ENCODE data around the gene NLGN1. TPM values are rescaled to one million over a fixed set of nuclear protein-coding genes. Genes with fewer than 3 reads are reported as not detected.

NLGN1 gene
- total RNA-seq, 1 experiment from 2014 or later = not detected

DNA sequence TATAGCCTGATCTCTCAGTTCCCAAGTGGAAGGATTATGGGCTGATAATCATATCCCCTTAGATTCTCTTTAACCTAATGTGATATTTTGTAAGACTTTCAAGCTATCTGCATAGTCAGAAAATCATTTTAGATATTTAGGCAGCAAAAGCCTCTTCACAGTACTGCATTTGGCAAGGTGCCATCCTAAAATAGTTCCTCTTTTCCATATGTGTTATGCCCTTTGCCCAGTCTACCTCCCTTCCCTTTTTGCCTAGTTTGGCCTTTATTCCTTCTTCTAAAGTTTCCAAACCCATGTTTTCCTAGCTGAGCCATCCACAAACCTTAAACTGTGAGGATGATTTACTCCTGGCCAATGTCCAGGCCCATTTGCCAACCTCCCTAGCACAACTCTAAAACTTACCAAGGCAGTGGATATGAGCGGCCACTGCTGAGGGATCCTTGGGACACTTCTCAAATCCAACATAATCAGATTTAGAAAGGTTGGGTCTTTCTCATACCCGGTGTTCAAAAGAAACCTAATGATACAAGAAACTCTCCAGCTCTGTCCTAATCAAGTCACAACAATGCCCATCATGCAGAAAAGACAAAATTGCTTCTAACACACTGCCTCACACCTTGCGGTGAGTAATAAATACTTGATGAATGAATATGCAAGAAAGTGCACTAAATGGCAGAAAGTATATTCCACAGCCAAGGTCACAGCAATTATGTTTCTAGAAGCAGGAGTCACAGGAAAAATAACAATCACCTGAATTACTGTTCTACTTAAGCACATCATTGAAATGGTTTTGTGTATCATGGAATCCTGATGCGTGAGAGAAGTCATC, 493.9 kb downstream of the NLGN1 start:
- CTCF ChIA-PET = interaction anchor here (0.7 kb wide), 1 partner anchor 35 kb away, joined by 3 read pairs; no protein-coding TSS in a partner anchor
- no peaks in the 10 kb centered on the region for H3K9me3 Mint-ChIP-seq (ENCODE audit: unreplicated experiment)
- H3K27me3 Mint-ChIP-seq (ENCODE audit: insufficient read depth, unreplicated experiment) = no peaks in the 10 kb centered on the region
- BruUV-seq (replicated peaks) = no TSS peak
- no peak overlapping the region for H3K27ac Mint-ChIP-seq (ENCODE audit: low read depth, unreplicated experiment)
- POLR2A ChIA-PET = no interaction called here
- intact Hi-C loops (cut with micrococcal nuclease) = no loop called here
- TF ChIP-seq, protein P1, sequence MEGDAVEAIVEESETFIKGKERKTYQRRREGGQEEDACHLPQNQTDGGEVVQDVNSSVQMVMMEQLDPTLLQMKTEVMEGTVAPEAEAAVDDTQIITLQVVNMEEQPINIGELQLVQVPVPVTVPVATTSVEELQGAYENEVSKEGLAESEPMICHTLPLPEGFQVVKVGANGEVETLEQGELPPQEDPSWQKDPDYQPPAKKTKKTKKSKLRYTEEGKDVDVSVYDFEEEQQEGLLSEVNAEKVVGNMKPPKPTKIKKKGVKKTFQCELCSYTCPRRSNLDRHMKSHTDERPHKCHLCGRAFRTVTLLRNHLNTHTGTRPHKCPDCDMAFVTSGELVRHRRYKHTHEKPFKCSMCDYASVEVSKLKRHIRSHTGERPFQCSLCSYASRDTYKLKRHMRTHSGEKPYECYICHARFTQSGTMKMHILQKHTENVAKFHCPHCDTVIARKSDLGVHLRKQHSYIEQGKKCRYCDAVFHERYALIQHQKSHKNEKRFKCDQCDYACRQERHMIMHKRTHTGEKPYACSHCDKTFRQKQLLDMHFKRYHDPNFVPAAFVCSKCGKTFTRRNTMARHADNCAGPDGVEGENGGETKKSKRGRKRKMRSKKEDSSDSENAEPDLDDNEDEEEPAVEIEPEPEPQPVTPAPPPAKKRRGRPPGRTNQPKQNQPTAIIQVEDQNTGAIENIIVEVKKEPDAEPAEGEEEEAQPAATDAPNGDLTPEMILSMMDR (IDR thresholded peaks at IDR 0.05; ENCODE audit: unreplicated experiment) = no peak
- H3K36me3 Mint-ChIP-seq (ENCODE audit: insufficient read depth, unreplicated experiment) = no peaks in the 10 kb centered on the region
- H3K4me1 Mint-ChIP-seq (ENCODE audit: insufficient read depth, unreplicated experiment) = peaks cover 5% of the 10 kb centered on the region
- DNase-seq (ENCODE audit: unreplicated experiment) = peak; percentile 6
- H3K4me3 Mint-ChIP-seq (ENCODE audit: unreplicated experiment) = no peak overlapping the region

DNA sequence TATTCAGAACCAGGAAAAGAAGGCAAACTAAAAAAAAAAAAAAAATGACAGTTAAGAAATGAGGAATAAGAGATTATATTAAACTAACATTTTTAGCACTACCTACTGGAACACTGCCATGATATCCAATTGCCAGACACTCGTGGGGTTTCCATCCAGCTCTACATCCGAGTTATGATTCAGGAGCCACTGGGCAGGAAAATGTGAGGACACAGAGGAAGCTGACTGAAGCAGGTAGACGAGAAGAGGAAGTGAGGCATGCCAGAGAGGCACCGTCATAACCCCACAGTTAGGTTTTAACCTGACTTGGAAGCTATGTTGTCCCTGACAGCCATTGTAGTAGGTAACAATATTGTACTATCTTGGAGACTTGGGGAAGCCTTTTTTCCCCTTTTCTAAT, 495.0 kb downstream of the NLGN1 start:
- TF ChIP-seq, protein P1 (IDR thresholded peaks at IDR 0.05; ENCODE audit: unreplicated experiment) = no peak
- ChIA-PET CTCF (no interaction called here), POLR2A (no interaction called here)
- no peaks in the 10 kb centered on the region for H3K9me3 Mint-ChIP-seq (ENCODE audit: unreplicated experiment)
- H3K27me3 Mint-ChIP-seq (ENCODE audit: insufficient read depth, unreplicated experiment) = no peaks in the 10 kb centered on the region
- intact Hi-C loops (cut with micrococcal nuclease) = no loop called here
- BruUV-seq (replicated peaks) = no TSS peak
- H3K4me1 Mint-ChIP-seq (ENCODE audit: insufficient read depth, unreplicated experiment) = peaks cover 5% of the 10 kb centered on the region
- no peaks in the 10 kb centered on the region for H3K36me3 Mint-ChIP-seq (ENCODE audit: insufficient read depth, unreplicated experiment)
- H3K27ac Mint-ChIP-seq (ENCODE audit: low read depth, unreplicated experiment) = no peak overlapping the region
- peak; percentile 11 for DNase-seq (ENCODE audit: unreplicated experiment)
- no peak overlapping the region for H3K4me3 Mint-ChIP-seq (ENCODE audit: unreplicated experiment)

DNA sequence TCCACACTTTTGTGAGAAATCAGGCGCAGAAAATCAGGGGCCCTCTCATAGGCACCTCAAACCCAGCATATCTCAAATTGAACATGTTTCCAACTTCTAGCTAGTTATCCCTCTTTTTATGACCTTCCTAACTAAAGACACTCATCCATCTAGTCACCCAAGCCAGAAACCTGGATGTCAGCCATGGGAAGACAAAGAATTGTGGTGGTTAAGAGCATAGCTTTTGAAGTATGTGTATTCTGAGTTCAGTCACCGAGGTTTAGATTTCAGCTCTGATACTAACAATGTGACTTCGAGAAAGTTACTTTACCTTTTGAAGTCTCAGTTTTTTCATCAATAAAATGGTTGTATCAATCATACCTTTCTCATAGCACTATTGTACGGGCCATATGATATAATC, 495.5 kb downstream of the NLGN1 start:
- peak; percentile 3 for DNase-seq (ENCODE audit: unreplicated experiment)
- Mint-ChIP-seq H3K9me3 (ENCODE audit: unreplicated experiment) (no peaks in the 10 kb centered on the region), H3K27ac (ENCODE audit: low read depth, unreplicated experiment) (no peak overlapping the region), H3K4me3 (ENCODE audit: unreplicated experiment) (no peak overlapping the region), H3K36me3 (ENCODE audit: insufficient read depth, unreplicated experiment) (no peaks in the 10 kb centered on the region), H3K27me3 (ENCODE audit: insufficient read depth, unreplicated experiment) (no peaks in the 10 kb centered on the region), H3K4me1 (ENCODE audit: insufficient read depth, unreplicated experiment) (peaks cover 5% of the 10 kb centered on the region)
- TF ChIP-seq, protein P1 (IDR thresholded peaks at IDR 0.05; ENCODE audit: unreplicated experiment) = no peak
- intact Hi-C loops (cut with micrococcal nuclease) = no loop called here
- BruUV-seq (replicated peaks) = no TSS peak
- ChIA-PET POLR2A (no interaction called here), CTCF (no interaction called here)

DNA sequence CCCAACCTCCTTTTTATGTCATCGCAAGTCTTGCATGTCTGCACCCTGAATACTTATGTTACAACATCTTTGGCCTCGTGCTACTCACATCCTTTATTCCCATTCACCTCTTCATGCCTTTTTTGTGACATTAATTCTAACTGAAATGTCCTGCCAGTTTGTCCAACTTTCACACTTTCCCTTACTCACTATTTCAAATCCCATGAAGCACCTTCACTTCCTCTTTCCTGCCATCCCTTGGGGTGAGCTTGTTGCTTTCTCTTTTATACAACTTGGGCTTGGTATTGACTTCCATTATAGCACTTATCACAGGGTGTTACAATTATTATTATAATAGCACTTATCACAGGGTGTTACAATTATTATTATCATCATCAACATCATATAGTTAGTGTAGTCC, 496.3 kb downstream of the NLGN1 start:
- ChIA-PET CTCF (interaction anchor here (0.6 to 0.7 kb wide), 4 partner anchors 30 to 1097 kb away, joined by 3 read pairs; no protein-coding TSS in a partner anchor), POLR2A (no interaction called here)
- Mint-ChIP-seq H3K27ac (ENCODE audit: low read depth, unreplicated experiment) (no peak overlapping the region), H3K36me3 (ENCODE audit: insufficient read depth, unreplicated experiment) (no peaks in the 10 kb centered on the region), H3K27me3 (ENCODE audit: insufficient read depth, unreplicated experiment) (no peaks in the 10 kb centered on the region), H3K4me3 (ENCODE audit: unreplicated experiment) (no peak overlapping the region), H3K4me1 (ENCODE audit: insufficient read depth, unreplicated experiment) (peaks cover 5% of the 10 kb centered on the region), H3K9me3 (ENCODE audit: unreplicated experiment) (no peaks in the 10 kb centered on the region)
- DNase-seq (ENCODE audit: unreplicated experiment) = no peak
- TF ChIP-seq, protein P1 (IDR thresholded peaks at IDR 0.05; ENCODE audit: unreplicated experiment) = no peak
- BruUV-seq (replicated peaks) = no TSS peak
- intact Hi-C loops (cut with micrococcal nuclease) = no loop called here

Data from MCF 10A (cell line).